ENCODE data around the gene PPM1H.

Gene PPM1H

GRCh38 chr12:62750941-62751809 lies 183.8 kb downstream of the PPM1H start:
- H3K9me3 ChIP-seq (ENCODE audit: low read length), result no peaks in the 10 kb centered on the region

GRCh38 chr12:62749586-62749985 lies 185.4 kb downstream of the PPM1H start:
- no peaks in the 10 kb centered on the region for H3K36me3 ChIP-seq (ENCODE audit: insufficient read depth, low read length)
- no peak overlapping the region for H3K27ac ChIP-seq (ENCODE audit: low read depth, low read length, poor library complexity, severe bottlenecking)
- no peaks in the 10 kb centered on the region for H3K27me3 ChIP-seq (ENCODE audit: insufficient read depth, low read length)
- no peaks in the 10 kb centered on the region for H3F3A ChIP-seq (ENCODE audit: insufficient read depth, low read length)
- H3K79me2 ChIP-seq (ENCODE audit: insufficient read depth, low read length), result no peaks in the 10 kb centered on the region
- TF ChIP-seq, protein P1, sequence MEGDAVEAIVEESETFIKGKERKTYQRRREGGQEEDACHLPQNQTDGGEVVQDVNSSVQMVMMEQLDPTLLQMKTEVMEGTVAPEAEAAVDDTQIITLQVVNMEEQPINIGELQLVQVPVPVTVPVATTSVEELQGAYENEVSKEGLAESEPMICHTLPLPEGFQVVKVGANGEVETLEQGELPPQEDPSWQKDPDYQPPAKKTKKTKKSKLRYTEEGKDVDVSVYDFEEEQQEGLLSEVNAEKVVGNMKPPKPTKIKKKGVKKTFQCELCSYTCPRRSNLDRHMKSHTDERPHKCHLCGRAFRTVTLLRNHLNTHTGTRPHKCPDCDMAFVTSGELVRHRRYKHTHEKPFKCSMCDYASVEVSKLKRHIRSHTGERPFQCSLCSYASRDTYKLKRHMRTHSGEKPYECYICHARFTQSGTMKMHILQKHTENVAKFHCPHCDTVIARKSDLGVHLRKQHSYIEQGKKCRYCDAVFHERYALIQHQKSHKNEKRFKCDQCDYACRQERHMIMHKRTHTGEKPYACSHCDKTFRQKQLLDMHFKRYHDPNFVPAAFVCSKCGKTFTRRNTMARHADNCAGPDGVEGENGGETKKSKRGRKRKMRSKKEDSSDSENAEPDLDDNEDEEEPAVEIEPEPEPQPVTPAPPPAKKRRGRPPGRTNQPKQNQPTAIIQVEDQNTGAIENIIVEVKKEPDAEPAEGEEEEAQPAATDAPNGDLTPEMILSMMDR (IDR thresholded peaks at IDR 0.05; ENCODE audit: low read length), result no peak
- no peak for TF ChIP-seq EZH2 (IDR thresholded peaks at IDR 0.05; ENCODE audit: borderline replicate concordance, low read length)
- H2AFZ ChIP-seq (ENCODE audit: low read length), result no peak overlapping the region
- H3K4me3 ChIP-seq (ENCODE audit: low read depth, low read length, poor library complexity, severe bottlenecking), result no peak overlapping the region
- H3K4me2 ChIP-seq (ENCODE audit: low read length), result no peak overlapping the region
- H3K4me1 ChIP-seq (ENCODE audit: insufficient read depth, low read length, severe bottlenecking), result no peaks in the 10 kb centered on the region
- H3K9ac ChIP-seq (ENCODE audit: low read length), result no peak overlapping the region
- H3K9me3 ChIP-seq (ENCODE audit: low read length), result no peaks in the 10 kb centered on the region
- H3K9me2 ChIP-seq (ENCODE audit: low read depth, low read length), result no peaks in the 10 kb centered on the region
- H4K20me1 ChIP-seq (ENCODE audit: insufficient read depth, low read length), result no peaks in the 10 kb centered on the region

More at GRCh38 chr12:62750941-62751809, 183.8 kb downstream of the PPM1H start:
- H3K27me3 ChIP-seq (ENCODE audit: insufficient read depth, low read length), result no peaks in the 10 kb centered on the region
- no peak overlapping the region for H3K27ac ChIP-seq (ENCODE audit: low read depth, low read length, poor library complexity, severe bottlenecking)
- H3F3A ChIP-seq (ENCODE audit: insufficient read depth, low read length), result no peaks in the 10 kb centered on the region
- H3K79me2 ChIP-seq (ENCODE audit: insufficient read depth, low read length), result no peaks in the 10 kb centered on the region
- no peak overlapping the region for H3K9ac ChIP-seq (ENCODE audit: low read length)
- no peaks in the 10 kb centered on the region for H3K4me1 ChIP-seq (ENCODE audit: insufficient read depth, low read length, severe bottlenecking)
- H4K20me1 ChIP-seq (ENCODE audit: insufficient read depth, low read length), result no peaks in the 10 kb centered on the region
- no peak overlapping the region for H2AFZ ChIP-seq (ENCODE audit: low read length)
- TF ChIP-seq, protein P1 (IDR thresholded peaks at IDR 0.05; ENCODE audit: low read length), result no peak
- TF ChIP-seq EZH2 (IDR thresholded peaks at IDR 0.05; ENCODE audit: borderline replicate concordance, low read length), result no peak
- no peaks in the 10 kb centered on the region for H3K9me2 ChIP-seq (ENCODE audit: low read depth, low read length)
- H3K4me3 ChIP-seq (ENCODE audit: low read depth, low read length, poor library complexity, severe bottlenecking), result no peak overlapping the region
- no peak overlapping the region for H3K4me2 ChIP-seq (ENCODE audit: low read length)
- H3K36me3 ChIP-seq (ENCODE audit: insufficient read depth, low read length), result no peaks in the 10 kb centered on the region

DNA sequence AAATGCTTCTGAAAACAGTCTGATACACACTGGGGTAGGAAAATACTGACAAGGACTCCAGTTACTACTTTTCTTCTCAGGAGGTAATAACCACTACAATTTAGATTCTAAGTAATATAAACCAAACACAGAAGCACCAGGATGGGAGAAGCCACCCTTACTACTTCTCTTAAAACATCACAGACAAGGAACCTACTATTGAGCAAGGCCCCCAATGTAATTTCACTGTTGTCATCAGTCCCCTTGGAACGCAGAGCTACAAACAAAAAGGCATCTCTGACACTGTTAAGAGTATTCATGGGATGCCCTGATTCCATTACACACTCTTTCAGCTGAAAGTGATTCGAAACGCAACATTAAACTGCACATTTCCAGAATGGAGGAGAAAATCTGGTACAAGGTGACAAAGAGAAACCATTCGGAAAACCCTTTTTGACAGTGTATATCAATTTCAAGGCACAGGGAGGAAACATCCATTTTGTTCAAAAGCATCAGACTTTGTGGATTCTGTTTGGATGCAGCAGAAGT lies 185.9 kb downstream of the PPM1H start:
- H3F3A ChIP-seq (ENCODE audit: insufficient read depth, low read length), result no peaks in the 10 kb centered on the region

More for the DNA sequence above, 185.9 kb downstream of the PPM1H start:
- Histone ChIP-seq H3K36me3 (ENCODE audit: insufficient read depth, low read length) (no peaks in the 10 kb centered on the region), H3K4me2 (ENCODE audit: low read length) (no peak overlapping the region), H3K4me3 (ENCODE audit: low read depth, low read length, poor library complexity, severe bottlenecking) (no peak overlapping the region), H3K27ac (ENCODE audit: low read depth, low read length, poor library complexity, severe bottlenecking) (no peak overlapping the region), H3K4me1 (ENCODE audit: insufficient read depth, low read length, severe bottlenecking) (no peaks in the 10 kb centered on the region), H3K9me3 (ENCODE audit: low read length) (no peaks in the 10 kb centered on the region), H3K9ac (ENCODE audit: low read length) (no peak overlapping the region), H3K27me3 (ENCODE audit: insufficient read depth, low read length) (no peaks in the 10 kb centered on the region), H3K79me2 (ENCODE audit: insufficient read depth, low read length) (no peaks in the 10 kb centered on the region), H4K20me1 (ENCODE audit: insufficient read depth, low read length) (no peaks in the 10 kb centered on the region), H3K9me2 (ENCODE audit: low read depth, low read length) (no peaks in the 10 kb centered on the region), H2AFZ (ENCODE audit: low read length) (no peak overlapping the region)
- no peak for TF ChIP-seq EZH2 (IDR thresholded peaks at IDR 0.05; ENCODE audit: borderline replicate concordance, low read length)
- TF ChIP-seq, protein P1 (IDR thresholded peaks at IDR 0.05; ENCODE audit: low read length), result no peak

Measured in OCI-LY1 (cell line).